ENCODE data around the gene S100A11. TPM values are rescaled to one million over a fixed set of nuclear protein-coding genes. Genes with fewer than 3 reads are reported as not detected.
A peak's percentile ranks its signal among the peaks of the same experiment; 100 is the strongest.

The S100A11 gene
- total RNA-seq, 1 donor from 2014 or later = 66.9 TPM

DNA sequence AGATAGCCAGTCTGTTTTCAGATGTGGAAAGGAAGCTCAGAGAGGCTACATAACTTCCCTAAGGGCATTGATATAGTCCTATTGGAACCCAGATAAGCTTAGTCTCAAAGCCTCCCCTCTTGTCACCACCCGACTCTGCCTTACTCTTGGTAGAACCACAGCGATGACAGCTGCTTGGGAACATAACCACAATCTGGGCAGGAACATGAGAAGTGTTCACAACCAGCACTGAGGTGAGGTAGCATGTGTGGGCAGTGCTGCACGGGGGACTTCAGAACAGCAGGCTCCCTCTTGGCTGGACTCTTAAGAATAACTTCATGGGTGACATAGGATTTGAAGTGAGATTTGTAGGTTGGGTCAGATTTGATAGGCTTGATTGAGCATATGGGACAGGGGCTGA is 33.8 kb downstream of the S100A11 start:
- H3K4me3 ChIP-seq = no peak overlapping the region
- peaks cover 42% of the 10 kb centered on the region for H3K4me1 ChIP-seq
- H3K27ac ChIP-seq (replicated peaks) = peak overlapping the region; percentile 39
- TF ChIP-seq, protein P1, sequence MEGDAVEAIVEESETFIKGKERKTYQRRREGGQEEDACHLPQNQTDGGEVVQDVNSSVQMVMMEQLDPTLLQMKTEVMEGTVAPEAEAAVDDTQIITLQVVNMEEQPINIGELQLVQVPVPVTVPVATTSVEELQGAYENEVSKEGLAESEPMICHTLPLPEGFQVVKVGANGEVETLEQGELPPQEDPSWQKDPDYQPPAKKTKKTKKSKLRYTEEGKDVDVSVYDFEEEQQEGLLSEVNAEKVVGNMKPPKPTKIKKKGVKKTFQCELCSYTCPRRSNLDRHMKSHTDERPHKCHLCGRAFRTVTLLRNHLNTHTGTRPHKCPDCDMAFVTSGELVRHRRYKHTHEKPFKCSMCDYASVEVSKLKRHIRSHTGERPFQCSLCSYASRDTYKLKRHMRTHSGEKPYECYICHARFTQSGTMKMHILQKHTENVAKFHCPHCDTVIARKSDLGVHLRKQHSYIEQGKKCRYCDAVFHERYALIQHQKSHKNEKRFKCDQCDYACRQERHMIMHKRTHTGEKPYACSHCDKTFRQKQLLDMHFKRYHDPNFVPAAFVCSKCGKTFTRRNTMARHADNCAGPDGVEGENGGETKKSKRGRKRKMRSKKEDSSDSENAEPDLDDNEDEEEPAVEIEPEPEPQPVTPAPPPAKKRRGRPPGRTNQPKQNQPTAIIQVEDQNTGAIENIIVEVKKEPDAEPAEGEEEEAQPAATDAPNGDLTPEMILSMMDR (IDR thresholded peaks at IDR 0.05; ENCODE audit: borderline replicate concordance) = no peak
- H3K27me3 ChIP-seq (ENCODE audit: low read depth) = no peaks in the 10 kb centered on the region
- intact Hi-C loops (cut with micrococcal nuclease) = loop anchor here (5.0 kb wide), 1 partner anchor 36 kb away; no protein-coding TSS in a partner anchor
- H3K9me3 ChIP-seq (replicated peaks) = no peaks in the 10 kb centered on the region
- no peak for DNase-seq
- H3K36me3 ChIP-seq = no peaks in the 10 kb centered on the region

DNA sequence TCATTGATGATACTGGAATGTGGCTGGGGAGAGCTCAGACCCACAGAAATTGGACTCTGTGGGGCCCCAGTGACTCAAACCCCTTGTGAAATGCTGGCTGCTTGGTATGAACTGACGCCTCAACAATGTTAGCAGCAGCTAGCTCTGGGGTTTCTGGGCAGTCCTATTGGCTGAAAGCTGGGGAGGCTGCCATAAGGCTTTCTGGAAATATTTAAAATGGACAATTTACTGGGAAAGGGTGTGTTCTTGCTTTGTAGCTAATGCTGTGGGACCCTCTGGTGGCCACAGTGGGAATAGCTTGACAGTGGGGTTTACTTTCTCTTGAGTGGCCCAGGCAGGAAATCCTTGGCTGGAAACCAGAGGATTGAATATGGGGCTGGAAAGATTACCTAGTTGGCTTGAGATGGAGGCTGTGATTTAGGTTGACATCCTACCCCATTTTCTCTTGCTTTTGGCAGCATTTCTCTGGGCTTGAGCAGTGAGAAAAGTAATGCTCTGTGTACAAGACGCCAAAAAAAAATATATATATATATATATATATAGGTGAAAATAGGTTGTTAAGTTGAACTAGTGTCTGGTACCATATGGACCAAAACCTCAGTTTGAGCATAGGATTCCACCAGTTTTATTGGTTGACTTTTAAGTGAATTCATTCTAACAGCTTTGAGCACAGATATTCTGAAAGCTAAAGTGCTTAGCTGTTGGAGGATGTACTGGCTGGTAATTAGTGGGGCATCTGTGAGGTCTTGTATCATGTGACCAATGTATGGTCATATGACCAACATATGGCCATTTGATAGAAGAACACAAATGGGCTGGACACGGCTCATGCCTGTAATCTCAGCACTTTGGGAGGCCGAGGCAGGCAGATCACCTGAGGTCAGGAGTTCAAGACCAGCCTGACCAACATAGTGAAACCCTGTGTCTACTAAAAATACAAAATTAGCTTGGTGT is 34.9 kb downstream of the S100A11 start:
- no peaks in the 10 kb centered on the region for H3K27me3 ChIP-seq (ENCODE audit: low read depth)
- TF ChIP-seq, protein P1 (IDR thresholded peaks at IDR 0.05; ENCODE audit: borderline replicate concordance) = peak; percentile 97
- peak; percentile 87 for DNase-seq
- H3K4me3 ChIP-seq = no peak overlapping the region
- no peaks in the 10 kb centered on the region for H3K36me3 ChIP-seq
- H3K27ac ChIP-seq (replicated peaks) = peak overlapping the region; percentile 49
- peaks cover 42% of the 10 kb centered on the region for H3K4me1 ChIP-seq
- no peaks in the 10 kb centered on the region for H3K9me3 ChIP-seq (replicated peaks)
- intact Hi-C loops (cut with micrococcal nuclease) = loop anchor here (5.0 kb wide), 1 partner anchor 35 kb away; no protein-coding TSS in a partner anchor

DNA sequence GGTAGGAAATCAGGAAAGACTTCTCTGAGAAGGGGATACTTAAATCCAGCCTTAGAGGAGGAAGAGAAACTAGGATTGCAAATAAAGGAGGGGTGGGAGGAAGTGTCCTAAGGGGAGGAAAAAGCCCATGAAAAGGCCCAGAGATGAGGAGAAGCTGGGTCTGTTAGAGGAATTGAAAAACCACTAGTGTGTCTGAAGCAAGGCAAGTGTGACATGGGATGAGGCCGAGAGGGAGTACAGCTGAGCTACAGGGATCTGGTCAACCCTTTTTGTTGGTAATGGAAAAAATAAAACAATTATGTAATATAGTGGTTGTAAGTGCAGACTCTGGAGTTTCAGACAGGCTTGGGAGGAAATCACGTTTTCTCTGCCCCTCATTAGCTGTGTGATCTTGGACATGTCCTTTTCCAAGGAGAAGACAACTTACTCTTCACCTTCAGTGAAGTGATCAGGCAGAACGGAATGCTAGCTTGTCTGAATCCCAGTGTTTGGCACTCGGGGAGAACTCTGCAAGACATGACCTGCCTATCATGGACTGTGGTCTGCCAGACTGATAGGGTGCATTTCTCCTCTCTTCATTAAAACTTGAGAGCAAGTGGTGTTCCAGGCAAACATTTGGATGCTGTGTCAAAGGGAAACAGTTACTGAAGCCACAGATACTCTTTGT is 35.7 kb downstream of the S100A11 start:
- TF ChIP-seq, protein P1 (IDR thresholded peaks at IDR 0.05; ENCODE audit: borderline replicate concordance) = no peak
- peaks cover 42% of the 10 kb centered on the region for H3K4me1 ChIP-seq
- DNase-seq = no peak
- no peaks in the 10 kb centered on the region for H3K27me3 ChIP-seq (ENCODE audit: low read depth)
- H3K36me3 ChIP-seq = no peaks in the 10 kb centered on the region
- intact Hi-C loops (cut with micrococcal nuclease) = loop anchor here (5.0 kb wide), 1 partner anchor 34 kb away; no protein-coding TSS in a partner anchor
- H3K27ac ChIP-seq (replicated peaks) = peak overlapping the region; percentile 49
- no peaks in the 10 kb centered on the region for H3K9me3 ChIP-seq (replicated peaks)
- H3K4me3 ChIP-seq = no peak overlapping the region

DNA sequence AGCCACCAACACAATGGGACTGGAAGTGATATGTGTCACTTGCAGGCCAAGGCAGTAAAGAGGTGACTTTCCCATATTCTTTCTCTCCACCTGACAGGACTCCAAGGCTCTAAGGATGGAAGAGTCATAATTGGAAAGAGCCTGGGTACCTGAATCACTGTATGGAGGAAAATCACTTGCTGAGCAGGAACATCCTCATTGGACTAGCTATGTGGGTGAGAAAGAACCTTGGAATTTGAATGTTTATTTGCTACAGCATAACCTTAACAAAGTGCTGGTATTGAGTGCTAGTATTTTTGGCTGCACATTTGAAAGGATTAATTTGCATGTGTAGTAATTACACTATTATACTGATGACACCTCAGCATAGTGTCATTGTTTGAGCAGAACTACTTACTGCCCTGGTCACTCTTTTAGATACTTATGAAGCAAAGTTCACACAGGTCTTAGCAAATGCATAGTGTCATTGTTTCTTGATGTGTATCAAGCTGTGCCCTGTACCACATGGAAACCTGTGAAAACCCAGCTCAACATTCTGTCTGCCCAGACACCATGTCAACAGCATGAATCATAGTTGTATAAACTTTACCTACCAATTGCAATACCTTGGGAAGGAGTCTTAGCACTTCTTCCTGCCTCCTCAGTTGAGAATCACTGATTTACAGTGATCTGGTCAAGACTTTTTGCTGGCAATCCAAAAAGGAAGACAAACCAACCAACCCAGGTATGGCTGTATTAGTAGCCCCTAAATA is 38.0 kb downstream of the S100A11 start:
- no peak for DNase-seq
- TF ChIP-seq, protein P1 (IDR thresholded peaks at IDR 0.05; ENCODE audit: borderline replicate concordance) = no peak
- H3K36me3 ChIP-seq = no peaks in the 10 kb centered on the region
- no peak overlapping the region for H3K27ac ChIP-seq (replicated peaks)
- no peaks in the 10 kb centered on the region for H3K9me3 ChIP-seq (replicated peaks)
- no peak overlapping the region for H3K4me3 ChIP-seq
- no peaks in the 10 kb centered on the region for H3K27me3 ChIP-seq (ENCODE audit: low read depth)
- peaks cover 43% of the 10 kb centered on the region for H3K4me1 ChIP-seq
- intact Hi-C loops (cut with micrococcal nuclease) = no loop called here

DNA sequence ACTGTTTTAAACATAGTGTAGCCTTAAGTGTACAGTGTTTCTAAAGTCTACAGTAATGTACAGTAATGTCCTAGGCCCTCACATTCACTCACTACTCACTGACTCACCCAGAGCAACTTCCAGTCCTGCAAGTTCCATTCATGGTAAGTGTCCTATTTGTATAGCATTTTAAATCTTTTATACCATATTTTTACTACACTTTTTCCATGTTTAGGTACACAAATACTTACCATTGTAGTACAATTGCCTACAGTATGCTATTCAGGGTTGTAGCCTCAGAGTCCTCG is 39.6 kb downstream of the S100A11 start:
- no peaks in the 10 kb centered on the region for H3K36me3 ChIP-seq
- H3K27me3 ChIP-seq (ENCODE audit: low read depth) = no peaks in the 10 kb centered on the region
- peaks cover 43% of the 10 kb centered on the region for H3K4me1 ChIP-seq
- intact Hi-C loops (cut with micrococcal nuclease) = loop anchor here (2.0 kb wide), 1 partner anchor 62 kb away; no protein-coding TSS in a partner anchor
- no peak overlapping the region for H3K27ac ChIP-seq (replicated peaks)
- H3K9me3 ChIP-seq (replicated peaks) = no peaks in the 10 kb centered on the region
- H3K4me3 ChIP-seq = no peak overlapping the region
- DNase-seq = no peak
- TF ChIP-seq, protein P1 (IDR thresholded peaks at IDR 0.05; ENCODE audit: borderline replicate concordance) = no peak
